ENCODE measurements around the gene ADH1C. TPM values are rescaled to one million over a fixed set of nuclear protein-coding genes. Genes with fewer than 3 reads are reported as not detected.
"Not testable (repeated sequence)": the region's sequence is repeated elsewhere in the genome, so short reads cannot be mapped to it uniquely, and the experiment has no call there.

ADH1C gene
- total RNA-seq, 1 donor from 2014 or later, result 8.2 TPM

DNA sequence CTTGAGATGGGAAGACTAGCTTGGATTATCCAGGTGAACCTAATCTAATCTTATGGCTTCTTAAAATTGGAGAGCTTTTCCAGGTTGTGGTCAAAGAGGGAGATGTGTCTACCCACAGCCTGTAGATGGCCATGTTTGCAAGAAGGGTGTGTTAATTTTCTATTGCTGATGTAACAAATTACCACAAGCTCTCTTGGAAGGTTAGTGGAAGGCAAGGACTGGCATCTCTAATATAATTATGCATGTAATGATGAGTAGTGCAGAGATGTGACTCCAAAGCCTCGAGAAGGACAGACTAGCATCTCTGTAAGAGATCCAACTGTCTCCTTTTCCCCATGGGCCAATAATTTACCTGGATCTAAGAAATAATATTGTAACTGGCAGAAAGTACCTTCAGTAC, 28.2 kb downstream of the ADH1C start:
- H3K36me3 ChIP-seq, result no peaks in the 10 kb centered on the region
- DNase-seq (no peak), ATAC-seq (no peak)
- H3K9me3 ChIP-seq, result peaks cover 3% of the 10 kb centered on the region
- intact Hi-C loops (cut with DNase I), result no loop called here
- TF ChIP-seq, protein P1, sequence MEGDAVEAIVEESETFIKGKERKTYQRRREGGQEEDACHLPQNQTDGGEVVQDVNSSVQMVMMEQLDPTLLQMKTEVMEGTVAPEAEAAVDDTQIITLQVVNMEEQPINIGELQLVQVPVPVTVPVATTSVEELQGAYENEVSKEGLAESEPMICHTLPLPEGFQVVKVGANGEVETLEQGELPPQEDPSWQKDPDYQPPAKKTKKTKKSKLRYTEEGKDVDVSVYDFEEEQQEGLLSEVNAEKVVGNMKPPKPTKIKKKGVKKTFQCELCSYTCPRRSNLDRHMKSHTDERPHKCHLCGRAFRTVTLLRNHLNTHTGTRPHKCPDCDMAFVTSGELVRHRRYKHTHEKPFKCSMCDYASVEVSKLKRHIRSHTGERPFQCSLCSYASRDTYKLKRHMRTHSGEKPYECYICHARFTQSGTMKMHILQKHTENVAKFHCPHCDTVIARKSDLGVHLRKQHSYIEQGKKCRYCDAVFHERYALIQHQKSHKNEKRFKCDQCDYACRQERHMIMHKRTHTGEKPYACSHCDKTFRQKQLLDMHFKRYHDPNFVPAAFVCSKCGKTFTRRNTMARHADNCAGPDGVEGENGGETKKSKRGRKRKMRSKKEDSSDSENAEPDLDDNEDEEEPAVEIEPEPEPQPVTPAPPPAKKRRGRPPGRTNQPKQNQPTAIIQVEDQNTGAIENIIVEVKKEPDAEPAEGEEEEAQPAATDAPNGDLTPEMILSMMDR (IDR thresholded peaks at IDR 0.05), result no peak
- peak overlapping the region; percentile 52 for H3K27ac ChIP-seq
- H3K4me3 ChIP-seq, result no peak overlapping the region
- peaks cover 14% of the 10 kb centered on the region for H3K4me1 ChIP-seq
- no peaks in the 10 kb centered on the region for H3K27me3 ChIP-seq (ENCODE audit: low read depth)

DNA sequence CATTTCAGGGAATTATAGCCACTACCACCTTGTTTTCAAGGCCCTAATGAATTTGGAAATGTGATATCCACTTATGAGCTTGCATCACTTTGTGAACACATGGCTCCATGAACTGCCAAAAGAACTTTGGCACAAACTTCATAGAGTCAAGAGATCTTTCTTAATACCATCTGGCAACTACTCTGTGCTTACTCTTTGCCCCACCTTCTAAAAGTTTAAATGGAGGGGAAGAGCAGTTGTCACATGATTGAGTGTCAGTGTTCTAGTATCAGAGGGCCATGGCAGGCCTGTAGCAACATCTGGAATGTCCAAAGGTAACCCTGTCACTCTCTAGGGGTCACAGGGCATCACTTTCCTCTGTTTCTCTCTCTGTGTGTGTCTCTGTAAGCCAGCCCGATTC, 28.8 kb downstream of the ADH1C start:
- H3K9me3 ChIP-seq, result peaks cover 3% of the 10 kb centered on the region
- peaks cover 14% of the 10 kb centered on the region for H3K4me1 ChIP-seq
- DNase-seq, result no peak
- H3K4me3 ChIP-seq, result no peak overlapping the region
- peak; percentile 80 to 81 for ATAC-seq
- H3K27me3 ChIP-seq (ENCODE audit: low read depth), result no peaks in the 10 kb centered on the region
- TF ChIP-seq, protein P1 (IDR thresholded peaks at IDR 0.05), result no peak
- H3K27ac ChIP-seq, result peak overlapping the region; percentile 52
- intact Hi-C loops (cut with DNase I), result no loop called here
- H3K36me3 ChIP-seq, result no peaks in the 10 kb centered on the region

DNA sequence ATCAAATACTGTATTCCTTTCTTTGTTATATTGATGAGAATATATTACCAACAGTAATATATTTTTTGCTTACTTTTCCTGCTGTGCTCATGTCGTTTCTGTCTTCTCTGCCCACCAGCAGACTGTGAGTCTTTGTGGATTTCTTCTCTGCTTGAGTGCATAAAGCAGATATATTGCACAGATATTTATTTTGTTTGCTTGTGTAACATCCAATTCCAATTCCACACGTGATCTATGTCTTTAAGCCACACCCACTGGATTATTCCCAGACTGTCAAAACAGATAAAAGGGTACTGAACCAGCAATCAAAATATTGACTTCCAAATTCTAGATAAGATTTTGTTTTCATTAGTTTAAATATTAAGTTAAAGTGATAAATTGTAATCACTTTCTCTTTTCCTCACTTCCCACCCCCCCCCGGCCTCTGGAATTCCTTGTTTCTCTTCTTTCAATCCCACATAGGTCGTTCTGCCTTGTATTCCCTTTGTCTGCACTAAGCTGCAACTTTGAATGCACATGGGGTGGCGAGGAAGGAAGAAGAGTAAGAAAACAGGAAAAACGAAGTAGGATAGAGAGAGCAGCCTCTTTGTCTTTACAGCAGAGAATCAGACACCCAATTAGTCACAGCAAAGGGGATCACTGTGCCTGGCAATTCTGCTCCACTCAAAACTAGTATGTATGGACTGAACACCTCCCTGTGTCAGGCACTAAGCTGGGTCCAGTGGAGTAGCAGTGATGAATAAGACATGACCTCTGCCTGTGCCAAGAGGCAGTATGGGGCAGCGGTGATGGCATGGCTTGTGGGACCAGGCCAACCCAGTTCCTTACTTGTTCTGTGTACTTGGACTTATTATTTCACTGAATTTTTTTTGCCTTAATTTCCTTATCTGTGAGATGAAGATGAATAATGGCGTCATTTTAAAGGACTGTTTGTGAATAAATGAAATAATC, 31.0 kb downstream of the ADH1C start, which contains the start of gene ADH1B:
TSS of gene ADH1B (minus strand) at position 161 of the 951 bp plus-strand sequence. CDS start at position 91, 70 bp downstream.
- TF ChIP-seq, protein P1 (IDR thresholded peaks at IDR 0.05), result no peak

DNA sequence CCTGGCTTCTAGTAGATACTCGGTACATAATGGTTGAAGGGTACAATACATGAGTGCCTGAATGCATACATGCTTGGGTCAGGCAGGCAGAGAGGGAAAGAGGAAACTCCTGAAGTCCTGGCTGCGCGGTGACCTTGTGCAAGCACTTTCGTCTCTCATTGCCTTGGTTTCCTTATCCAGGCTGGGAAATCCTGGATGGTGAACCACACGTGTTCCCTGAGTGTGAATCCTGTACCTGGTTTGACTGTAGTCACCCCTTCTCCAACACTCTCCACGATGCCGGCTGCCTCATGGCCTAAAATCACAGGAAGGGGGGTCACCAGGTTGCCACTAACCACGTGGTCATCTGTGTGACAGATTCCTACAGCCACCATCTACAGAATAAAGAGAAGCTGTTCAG, 34.7 kb downstream of the ADH1C start:
- Histone ChIP-seq H3K36me3 (peaks cover 21% of the 10 kb centered on the region), H3K27ac (peak overlapping the region; percentile 65), H3K4me3 (peak overlapping the region; percentile 51)
- H3K27me3 ChIP-seq (ENCODE audit: low read depth); DNase-seq; H3K9me3 ChIP-seq; intact Hi-C loops (cut with DNase I); ATAC-seq; H3K4me1 ChIP-seq: not testable (repeated sequence)

More for the DNA sequence above, 31.0 kb downstream of the ADH1C start, which contains the start of gene ADH1B:
- Histone ChIP-seq H3K9me3 (no peaks in the 10 kb centered on the region), H3K27ac (peak within 1 kb of the TSS; percentile 65), H3K4me1 (peaks cover 14% of the 10 kb centered on the region), H3K36me3 (peaks cover 12% of the 10 kb centered on the region), H3K4me3 (peak within 1 kb of the TSS; percentile 51), H3K27me3 (ENCODE audit: low read depth) (no peaks in the 10 kb centered on the region)
- ATAC-seq (no peak), DNase-seq (no peak)
- intact Hi-C loops (cut with DNase I), result no loop called here

DNA sequence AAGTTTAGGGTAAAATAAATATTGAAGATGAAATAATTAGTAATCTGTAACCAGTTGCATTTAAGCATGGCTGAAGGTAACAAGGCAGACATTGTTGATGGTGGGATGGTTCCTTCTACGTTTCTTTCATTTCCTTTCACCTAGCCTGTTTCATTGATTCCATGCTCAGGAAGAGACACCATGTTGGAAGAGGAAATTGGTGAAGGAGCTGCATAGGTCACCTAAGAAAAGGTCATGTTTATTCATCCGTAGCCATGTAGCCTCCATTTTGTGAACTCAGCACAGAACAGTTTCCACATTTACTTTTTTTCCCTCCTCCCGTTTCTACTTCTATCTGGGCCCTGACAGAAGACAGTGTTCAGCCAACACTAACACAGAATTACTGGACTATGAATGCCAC, 35.2 kb downstream of the ADH1C start:
- Histone ChIP-seq H3K27ac (peak overlapping the region; percentile 65), H3K4me3 (peak overlapping the region; percentile 51), H3K27me3 (ENCODE audit: low read depth) (no peaks in the 10 kb centered on the region), H3K9me3 (no peaks in the 10 kb centered on the region), H3K4me1 (no peaks in the 10 kb centered on the region), H3K36me3 (peaks cover 21% of the 10 kb centered on the region)
- ATAC-seq (no peak), DNase-seq (no peak)
- intact Hi-C loops (cut with DNase I), result no loop called here
- TF ChIP-seq, protein P1 (IDR thresholded peaks at IDR 0.05), result no peak

DNA sequence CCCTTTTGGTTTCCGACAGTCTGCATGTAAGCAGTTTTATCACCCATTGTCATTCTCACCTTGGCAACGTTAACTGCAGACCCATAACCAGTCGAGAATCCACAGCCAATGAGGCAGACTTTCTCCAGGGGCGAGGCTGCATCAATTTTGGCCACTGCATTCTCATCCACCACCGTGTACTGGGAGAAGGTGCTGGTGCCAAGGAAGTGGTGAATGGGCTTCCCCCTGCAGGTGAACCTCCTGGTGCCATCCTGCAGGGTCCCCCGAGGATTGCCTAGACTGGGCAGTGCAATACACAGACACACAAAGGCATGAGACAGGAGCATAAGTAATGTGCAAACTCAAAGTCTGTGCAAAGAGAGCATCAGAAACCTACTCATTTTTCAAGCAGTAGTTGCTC, 36.7 kb downstream of the ADH1C start:
- Histone ChIP-seq H3K4me3 (peak overlapping the region; percentile 51), H3K4me1 (no peaks in the 10 kb centered on the region), H3K27ac (peak overlapping the region; percentile 65), H3K27me3 (ENCODE audit: low read depth) (no peaks in the 10 kb centered on the region), H3K36me3 (peaks cover 21% of the 10 kb centered on the region), H3K9me3 (no peaks in the 10 kb centered on the region)
- ATAC-seq, result no peak
- no peak for DNase-seq
- TF ChIP-seq, protein P1 (IDR thresholded peaks at IDR 0.05), result no peak
- intact Hi-C loops (cut with DNase I), result no loop called here
